Measurements from ENCODE around the gene PHF20.
"Not testable (repeated sequence)": the region's sequence is repeated elsewhere in the genome, so short reads cannot be mapped to it uniquely, and the experiment has no call there.

The PHF20 gene

GRCh38 chr20:35968930-35969329 lies 197.1 kb downstream of the PHF20 start:
- H3K27ac Mint-ChIP-seq, result no peak overlapping the region
- H3K36me3 Mint-ChIP-seq, result no peaks in the 10 kb centered on the region
- H3K9me3 Mint-ChIP-seq, result no peaks in the 10 kb centered on the region
- H3K4me1 Mint-ChIP-seq, result peaks cover 4% of the 10 kb centered on the region
- H3K27me3 Mint-ChIP-seq, result no peaks in the 10 kb centered on the region
- H3K4me3 Mint-ChIP-seq, result no peak overlapping the region

- H3K4me3 Mint-ChIP-seq, result no peak overlapping the region
- H3K27ac Mint-ChIP-seq, result no peak overlapping the region
- no peaks in the 10 kb centered on the region for H3K27me3 Mint-ChIP-seq
- no peaks in the 10 kb centered on the region for H3K36me3 Mint-ChIP-seq
- H3K9me3 Mint-ChIP-seq, result no peaks in the 10 kb centered on the region
- H3K4me1 Mint-ChIP-seq, result no peaks in the 10 kb centered on the region
Observed at GRCh38 chr20:35971981-35972380, 200.2 kb downstream of the PHF20 start.

- H3K27ac Mint-ChIP-seq, result no peak overlapping the region
- no peaks in the 10 kb centered on the region for H3K27me3 Mint-ChIP-seq
- H3K4me1 Mint-ChIP-seq, result no peaks in the 10 kb centered on the region
- no peaks in the 10 kb centered on the region for H3K36me3 Mint-ChIP-seq
- no peak overlapping the region for H3K4me3 Mint-ChIP-seq
- no peaks in the 10 kb centered on the region for H3K9me3 Mint-ChIP-seq
Observed at GRCh38 chr20:35972462-35972861, 200.6 kb downstream of the PHF20 start.

- H3K4me1 Mint-ChIP-seq, result no peaks in the 10 kb centered on the region
- no peak overlapping the region for H3K4me3 Mint-ChIP-seq
- H3K27me3 Mint-ChIP-seq, result no peaks in the 10 kb centered on the region
Observed at GRCh38 chr20:35974256-35974655, 202.4 kb downstream of the PHF20 start.

GRCh38 chr20:35975576-35976373 lies 204.0 kb downstream of the PHF20 start:
- H3K27me3 Mint-ChIP-seq, result no peaks in the 10 kb centered on the region
- H3K9me3 Mint-ChIP-seq, result no peaks in the 10 kb centered on the region
- no peaks in the 10 kb centered on the region for H3K36me3 Mint-ChIP-seq
- H3K4me1 Mint-ChIP-seq, result no peaks in the 10 kb centered on the region
- no peak overlapping the region for H3K4me3 Mint-ChIP-seq
- H3K27ac Mint-ChIP-seq, result no peak overlapping the region

More at GRCh38 chr20:35974256-35974655, 202.4 kb downstream of the PHF20 start:
- no peaks in the 10 kb centered on the region for H3K36me3 Mint-ChIP-seq
- no peaks in the 10 kb centered on the region for H3K9me3 Mint-ChIP-seq
- peak overlapping the region; percentile 49 for H3K27ac Mint-ChIP-seq

- H3K9me3 Mint-ChIP-seq, result no peaks in the 10 kb centered on the region
- H3K27ac Mint-ChIP-seq, result no peak overlapping the region
- no peaks in the 10 kb centered on the region for H3K27me3 Mint-ChIP-seq
- no peaks in the 10 kb centered on the region for H3K36me3 Mint-ChIP-seq
- no peak overlapping the region for H3K4me3 Mint-ChIP-seq
- no peaks in the 10 kb centered on the region for H3K4me1 Mint-ChIP-seq
Observed at GRCh38 chr20:35978041-35978513, 206.3 kb downstream of the PHF20 start.

- no peaks in the 10 kb centered on the region for H3K4me1 Mint-ChIP-seq
- H3K27me3 Mint-ChIP-seq, result no peaks in the 10 kb centered on the region
- no peaks in the 10 kb centered on the region for H3K36me3 Mint-ChIP-seq
- no peak overlapping the region for H3K27ac Mint-ChIP-seq
- no peak overlapping the region for H3K4me3 Mint-ChIP-seq
- no peaks in the 10 kb centered on the region for H3K9me3 Mint-ChIP-seq
Observed at GRCh38 chr20:35979544-35979943, 207.7 kb downstream of the PHF20 start.

- Mint-ChIP-seq H3K9me3 (no peaks in the 10 kb centered on the region), H3K27ac (no peak overlapping the region), H3K4me3 (no peak overlapping the region), H3K36me3 (no peaks in the 10 kb centered on the region), H3K27me3 (no peaks in the 10 kb centered on the region), H3K4me1 (no peaks in the 10 kb centered on the region)
Observed at GRCh38 chr20:35981969-35982368, 210.2 kb downstream of the PHF20 start.

GRCh38 chr20:35984382-35984781 lies 212.6 kb downstream of the PHF20 start:
- no peaks in the 10 kb centered on the region for H3K9me3 Mint-ChIP-seq
- no peaks in the 10 kb centered on the region for H3K27me3 Mint-ChIP-seq
- H3K4me1 Mint-ChIP-seq, result no peaks in the 10 kb centered on the region
- no peaks in the 10 kb centered on the region for H3K36me3 Mint-ChIP-seq
- H3K4me3 Mint-ChIP-seq, result no peak overlapping the region
- H3K27ac Mint-ChIP-seq, result no peak overlapping the region

- no peaks in the 10 kb centered on the region for H3K27me3 Mint-ChIP-seq
- H3K4me1 Mint-ChIP-seq, result no peaks in the 10 kb centered on the region
- H3K27ac Mint-ChIP-seq, result no peak overlapping the region
- H3K9me3 Mint-ChIP-seq, result no peaks in the 10 kb centered on the region
- H3K36me3 Mint-ChIP-seq, result no peaks in the 10 kb centered on the region
- H3K4me3 Mint-ChIP-seq, result no peak overlapping the region
Observed at GRCh38 chr20:35985806-35986205, 214.0 kb downstream of the PHF20 start.

GRCh38 chr20:35988910-35989463 lies 217.2 kb downstream of the PHF20 start:
- Mint-ChIP-seq H3K4me1 (peaks cover 6% of the 10 kb centered on the region), H3K27me3 (peaks cover 1% of the 10 kb centered on the region), H3K9me3 (no peaks in the 10 kb centered on the region), H3K27ac (no peak overlapping the region), H3K4me3 (no peak overlapping the region), H3K36me3 (no peaks in the 10 kb centered on the region)

- Mint-ChIP-seq H3K4me1 (peaks cover 6% of the 10 kb centered on the region), H3K9me3 (no peaks in the 10 kb centered on the region), H3K27ac (no peak overlapping the region)
Observed at GRCh38 chr20:35991142-35991771, 219.4 kb downstream of the PHF20 start.

GRCh38 chr20:35992713-35993335 lies 221.0 kb downstream of the PHF20 start:
- Mint-ChIP-seq H3K36me3 (no peaks in the 10 kb centered on the region), H3K9me3 (no peaks in the 10 kb centered on the region), H3K27me3 (peaks cover 1% of the 10 kb centered on the region), H3K27ac (no peak overlapping the region), H3K4me1 (peaks cover 6% of the 10 kb centered on the region), H3K4me3 (no peak overlapping the region)

More at GRCh38 chr20:35991142-35991771, 219.4 kb downstream of the PHF20 start:
- Mint-ChIP-seq H3K4me3 (no peak overlapping the region), H3K27me3 (peaks cover 1% of the 10 kb centered on the region), H3K36me3 (no peaks in the 10 kb centered on the region)

- H3K4me1 Mint-ChIP-seq, result peaks cover 6% of the 10 kb centered on the region
- peaks cover 5% of the 10 kb centered on the region for H3K9me3 Mint-ChIP-seq
- no peak overlapping the region for H3K27ac Mint-ChIP-seq
- no peak overlapping the region for H3K4me3 Mint-ChIP-seq
- no peaks in the 10 kb centered on the region for H3K36me3 Mint-ChIP-seq
- peaks cover 1% of the 10 kb centered on the region for H3K27me3 Mint-ChIP-seq
Observed at GRCh38 chr20:35994994-35995453, 223.2 kb downstream of the PHF20 start.

- H3K36me3 Mint-ChIP-seq, H3K4me3 Mint-ChIP-seq, H3K27me3 Mint-ChIP-seq, H3K4me1 Mint-ChIP-seq, H3K9me3 Mint-ChIP-seq, H3K27ac Mint-ChIP-seq: not testable (repeated sequence)
Observed at GRCh38 chr20:35996492-35996891, 224.7 kb downstream of the PHF20 start.
